HG03108 (cell line): ENCODE data around the gene CREB1.

Experiments
- ATAC-seq: cut with Tn5 transposase; IDR thresholded peaks from one replicate; pipeline ENCODE4 v1.9.1; 2021; ENCODE audit warnings: moderate library complexity; ENCODE audit not compliant: unreplicated experiment

Gene CREB1

DNA sequence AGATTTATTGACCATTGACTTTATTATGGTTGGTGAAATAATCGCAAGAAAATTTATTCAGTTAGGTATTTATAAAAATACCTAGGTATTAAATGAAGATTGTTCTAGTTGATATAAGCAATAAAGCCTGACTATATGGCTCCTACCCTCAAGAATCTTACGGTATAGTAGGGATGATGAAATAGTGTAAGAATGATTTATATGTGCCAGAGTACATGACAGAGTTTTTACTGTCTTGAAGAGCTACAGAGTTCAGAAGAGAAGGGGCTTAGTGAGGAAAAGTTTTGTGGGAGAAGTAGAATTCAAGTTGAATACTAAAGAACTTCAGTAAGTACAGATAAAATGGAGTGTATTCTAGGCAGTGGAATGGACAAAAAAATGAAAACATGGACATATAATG lies 9.7 kb downstream of the CREB1 start:
- ATAC-seq, result no peak

DNA sequence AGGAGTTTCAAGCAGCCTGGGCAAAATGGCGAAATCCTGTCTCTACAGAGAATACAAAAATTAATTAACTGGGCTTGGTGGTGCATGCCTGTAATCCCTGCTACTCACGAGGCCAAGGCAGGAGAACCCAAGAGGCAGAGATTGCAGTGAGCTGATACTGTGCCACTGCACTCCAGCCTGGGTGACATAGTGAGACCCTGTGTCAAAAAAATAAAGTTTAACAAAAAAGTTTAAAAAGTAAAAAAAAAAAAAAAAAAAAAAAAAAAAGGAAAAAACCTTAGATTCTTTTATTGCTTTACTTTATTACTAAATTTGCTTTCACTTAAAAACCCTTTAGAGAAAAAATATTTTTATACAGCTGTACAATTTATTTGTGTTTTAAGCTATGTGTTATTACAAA lies 10.7 kb downstream of the CREB1 start:
- no peak for ATAC-seq

DNA sequence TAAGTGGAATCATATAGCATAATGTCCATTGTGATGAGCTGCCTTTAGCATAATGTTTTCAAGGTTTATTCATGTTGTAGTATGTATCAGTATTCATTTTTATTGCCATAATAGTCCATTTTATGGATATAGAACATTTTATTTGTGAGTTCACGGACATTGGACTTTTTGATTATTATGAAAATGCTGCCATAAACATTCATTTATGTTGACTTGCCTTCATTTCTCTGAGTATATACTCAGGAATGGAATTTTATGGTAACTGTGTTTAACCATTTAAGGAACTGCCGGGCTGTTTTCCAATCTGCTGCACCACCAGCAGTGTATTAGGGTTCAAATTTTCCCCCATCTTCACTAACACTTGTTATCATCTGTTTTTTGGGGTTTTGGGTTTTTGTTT lies 12.2 kb downstream of the CREB1 start:
- no peak for ATAC-seq

DNA sequence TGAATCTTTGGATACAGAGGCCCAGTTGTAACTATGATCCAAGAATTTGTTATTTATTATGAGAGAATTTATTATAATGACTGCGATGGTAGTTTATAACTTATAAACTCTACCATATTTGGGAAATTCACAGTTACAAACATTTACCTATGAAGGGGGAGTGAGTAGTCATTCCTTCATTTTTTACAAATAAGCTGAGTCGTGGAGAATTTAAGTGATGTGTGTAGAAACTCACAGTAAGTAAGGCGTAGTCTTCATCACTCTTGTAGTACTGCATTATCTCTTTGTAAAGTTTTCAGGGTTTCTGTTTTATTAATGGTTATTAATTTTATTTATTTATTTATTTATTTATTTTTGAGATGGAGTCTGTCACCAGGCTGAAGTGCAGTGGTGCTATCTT lies 13.5 kb downstream of the CREB1 start:
- no peak for ATAC-seq

DNA sequence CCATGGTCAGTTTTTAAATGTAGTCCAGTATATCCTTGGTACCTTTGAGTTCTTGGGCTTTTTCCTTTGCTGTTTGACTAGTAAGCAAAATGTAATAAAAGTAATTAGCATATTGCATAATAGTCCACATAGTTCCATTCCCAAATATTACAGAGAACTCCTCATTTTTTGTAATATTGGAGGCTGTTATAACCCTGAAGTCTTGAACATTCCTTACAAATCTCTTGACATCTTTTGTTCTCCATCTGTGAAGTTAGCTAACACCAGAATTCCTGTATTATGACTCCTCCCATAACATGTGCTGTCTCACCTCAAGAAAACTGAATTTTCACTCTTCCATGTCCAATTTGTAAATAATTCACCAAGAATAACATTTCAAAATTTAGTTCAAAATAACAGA lies 17.1 kb downstream of the CREB1 start:
- ATAC-seq, result no peak

DNA sequence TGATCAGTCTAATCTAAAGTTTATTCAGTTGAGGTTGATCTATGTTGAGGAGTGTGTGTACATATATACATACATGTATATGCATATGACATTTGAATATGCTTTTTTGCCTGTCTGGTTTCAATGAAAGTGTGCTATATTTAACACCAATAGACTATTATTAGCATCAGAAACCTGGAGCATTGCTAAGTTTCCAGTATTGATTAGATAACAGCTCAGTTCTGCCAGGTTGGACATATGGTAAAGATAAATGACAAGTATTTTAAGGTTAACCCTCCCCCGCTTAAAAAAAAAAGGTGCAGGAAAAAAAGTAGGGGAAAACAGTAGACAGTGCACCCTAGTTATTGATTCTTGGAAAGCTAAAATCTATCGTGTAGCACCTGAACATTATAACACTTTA lies 19.4 kb downstream of the CREB1 start:
- ATAC-seq, result no peak

DNA sequence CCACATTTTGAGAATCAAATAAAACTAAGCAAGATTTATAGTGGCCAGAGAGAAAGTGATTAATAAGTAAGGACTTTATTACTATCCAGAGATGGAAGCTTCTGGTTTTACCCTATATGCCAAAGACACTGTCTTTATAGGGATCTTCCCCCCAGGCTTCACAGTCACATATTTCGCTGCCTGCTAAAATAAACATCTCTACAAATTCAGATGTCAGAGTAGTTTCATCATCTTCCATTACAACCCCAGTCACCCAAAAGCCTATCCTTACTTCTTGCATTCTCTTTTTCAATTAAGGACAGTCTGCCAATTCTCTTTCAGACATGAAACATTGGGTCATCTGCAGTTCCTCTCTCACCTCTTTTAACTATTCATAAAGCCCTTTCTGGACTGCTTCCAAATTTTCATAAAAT lies 28.3 kb downstream of the CREB1 start:
- ATAC-seq, result no peak

DNA sequence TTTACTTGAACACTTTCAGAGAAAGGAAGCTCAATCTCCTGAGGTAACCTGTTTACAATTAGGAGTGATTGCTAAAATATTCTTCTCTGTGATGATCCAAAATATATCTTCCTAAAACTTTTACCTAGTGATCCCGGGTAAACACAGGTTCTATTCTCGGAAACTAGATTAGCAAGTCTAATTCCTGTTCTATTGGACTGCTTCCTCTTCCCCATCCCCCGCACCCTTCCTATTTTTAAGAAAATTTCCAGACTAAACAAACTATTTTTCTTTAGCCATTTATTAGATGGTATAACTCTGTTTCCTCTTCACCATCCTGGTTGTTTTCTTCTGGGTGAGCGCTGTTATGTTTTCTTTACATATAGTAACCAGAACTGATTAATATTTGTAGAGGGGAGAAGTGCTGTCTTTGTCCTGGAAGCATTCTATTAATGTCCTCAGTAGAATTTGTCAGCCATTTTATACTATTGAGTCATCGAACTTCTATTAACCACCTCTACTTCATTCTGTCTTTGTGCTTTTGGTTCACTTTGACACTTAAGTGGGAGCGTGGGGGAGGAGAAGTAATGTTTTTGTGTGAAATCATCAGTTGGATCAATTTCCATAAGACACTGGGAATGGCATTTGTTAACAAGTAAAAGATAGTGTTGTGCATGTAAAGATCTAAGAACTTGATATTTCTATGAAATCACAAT lies 31.8 kb downstream of the CREB1 start:
- ATAC-seq, result no peak

DNA sequence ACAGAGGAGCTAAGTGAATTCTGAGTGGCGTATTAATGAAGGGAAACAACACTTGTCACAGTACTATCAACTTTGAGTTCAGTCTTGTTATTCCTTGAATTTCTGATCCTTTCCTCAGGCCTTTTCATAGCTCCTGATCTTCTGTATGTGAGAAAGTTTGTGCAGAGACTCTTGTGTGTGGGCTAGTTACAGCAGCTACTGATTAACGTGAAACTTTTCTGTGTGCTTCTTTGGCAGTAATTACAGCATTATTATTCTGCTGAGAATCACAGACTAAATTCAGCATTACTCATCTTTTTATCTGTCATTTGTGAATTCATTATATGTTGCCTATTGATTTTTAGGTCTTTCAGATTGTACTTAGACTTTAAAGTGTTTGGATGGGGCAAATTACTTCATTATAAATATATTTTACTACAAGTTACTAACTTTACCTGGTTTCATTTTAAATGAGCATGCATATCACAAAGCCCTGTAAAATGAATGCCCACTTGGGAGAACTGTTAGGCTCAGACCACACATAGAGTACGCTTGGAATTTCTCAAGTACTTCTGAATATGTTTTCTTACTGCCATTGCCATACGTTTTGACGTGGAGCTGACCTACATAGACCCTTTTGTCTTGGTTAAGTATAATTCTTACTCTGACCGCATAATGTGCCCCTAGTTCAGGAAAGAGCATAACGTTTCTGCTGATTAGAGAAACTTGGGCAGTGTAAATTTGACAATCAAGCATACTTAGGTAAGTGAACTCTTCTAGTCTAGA lies 36.2 kb downstream of the CREB1 start:
- no peak for ATAC-seq

DNA sequence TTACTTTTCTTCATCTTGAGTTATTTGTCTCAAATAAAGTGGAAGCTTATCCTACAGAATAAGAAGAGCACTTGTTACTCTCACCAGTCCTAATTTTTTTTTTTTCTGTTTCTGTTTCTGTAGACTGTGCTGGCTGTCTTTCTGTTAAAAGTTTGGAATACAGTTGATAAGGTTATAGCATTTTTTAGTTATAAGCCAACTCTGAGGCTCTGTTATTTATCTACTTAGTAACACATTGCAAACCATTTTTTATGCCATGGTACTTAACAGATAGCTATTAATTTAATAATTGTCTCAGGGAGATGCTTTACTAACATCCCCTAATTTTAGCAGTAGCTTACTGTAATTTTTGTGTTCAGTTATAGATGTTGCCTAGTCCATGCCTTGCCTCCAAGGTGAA lies 37.9 kb downstream of the CREB1 start:
- ATAC-seq, result no peak

DNA sequence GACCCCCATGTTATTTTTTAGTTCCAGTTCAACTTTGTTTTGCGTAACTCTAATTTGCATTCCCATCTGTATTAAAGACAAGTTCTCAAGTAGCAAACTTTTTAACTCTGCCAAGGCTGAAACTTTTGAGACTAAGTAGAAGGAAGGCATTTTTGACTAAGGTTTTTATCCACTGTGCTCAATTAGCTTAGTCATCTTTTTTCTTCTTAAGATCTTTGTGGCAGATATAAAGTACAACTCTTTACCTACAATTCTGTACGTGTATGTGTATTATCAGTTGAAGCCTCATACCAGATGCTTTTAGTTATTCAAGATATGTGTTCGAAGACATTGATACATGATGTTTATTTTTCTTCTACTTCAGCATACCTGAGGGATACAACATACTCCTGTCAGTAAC lies 41.6 kb downstream of the CREB1 start:
- no peak for ATAC-seq

DNA sequence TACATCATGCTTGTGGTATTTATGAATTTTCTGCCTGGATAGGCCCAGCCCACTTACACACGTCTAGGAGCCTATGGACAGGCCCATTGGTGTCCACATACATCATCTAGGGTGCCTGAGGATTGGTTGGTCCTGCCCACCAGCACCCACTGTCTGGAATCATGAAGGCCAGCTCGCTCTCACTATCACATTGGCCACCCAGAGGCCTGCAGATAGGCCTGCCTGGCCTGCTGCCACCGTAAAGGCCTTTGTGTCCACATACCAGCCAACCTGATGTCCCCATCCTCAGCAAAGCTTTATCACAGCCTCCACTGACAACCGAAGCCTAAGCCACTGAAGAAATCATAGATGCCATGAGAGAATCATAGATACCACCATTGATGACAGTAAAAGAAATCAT lies 55.2 kb downstream of the CREB1 start:
- no peak for ATAC-seq

DNA sequence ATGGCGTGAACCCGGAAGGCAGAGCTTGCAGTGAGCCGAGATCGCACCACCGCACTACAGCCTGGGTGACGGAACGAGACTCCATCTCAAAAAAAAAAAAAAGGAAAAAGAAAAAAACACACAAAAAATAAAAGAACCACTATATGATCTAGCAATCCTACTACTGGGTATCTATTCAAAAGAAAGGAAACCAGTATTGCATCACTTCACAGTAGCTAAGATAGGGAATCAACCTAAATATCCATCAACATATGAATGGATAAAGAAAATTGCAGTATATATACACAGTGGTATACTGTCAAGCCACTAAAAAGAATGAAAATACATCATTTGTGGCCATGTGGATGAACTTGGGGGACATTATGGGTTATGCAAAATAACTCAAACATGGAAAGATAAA lies 57.5 kb downstream of the CREB1 start:
- ATAC-seq, result no peak

DNA sequence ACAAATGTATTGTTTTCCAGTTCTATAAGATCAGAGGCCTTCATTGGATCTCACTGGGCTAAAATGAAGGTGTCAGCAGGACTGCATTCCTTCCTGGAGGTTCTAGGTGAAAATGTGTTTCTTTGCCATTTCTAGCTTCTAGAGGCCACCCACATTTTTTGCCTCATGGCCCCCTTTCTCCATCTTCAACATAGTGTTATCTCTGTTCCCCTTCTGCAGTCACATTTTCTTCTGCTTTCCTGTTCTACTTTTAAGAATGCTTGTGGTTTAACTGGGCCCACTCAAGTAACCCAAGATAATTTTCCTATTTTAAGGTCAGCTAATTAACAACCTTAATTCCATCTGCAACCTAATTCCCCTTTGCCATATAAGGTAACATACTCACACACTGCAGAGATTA lies 59.4 kb downstream of the CREB1 start:
- ATAC-seq, result no peak

DNA sequence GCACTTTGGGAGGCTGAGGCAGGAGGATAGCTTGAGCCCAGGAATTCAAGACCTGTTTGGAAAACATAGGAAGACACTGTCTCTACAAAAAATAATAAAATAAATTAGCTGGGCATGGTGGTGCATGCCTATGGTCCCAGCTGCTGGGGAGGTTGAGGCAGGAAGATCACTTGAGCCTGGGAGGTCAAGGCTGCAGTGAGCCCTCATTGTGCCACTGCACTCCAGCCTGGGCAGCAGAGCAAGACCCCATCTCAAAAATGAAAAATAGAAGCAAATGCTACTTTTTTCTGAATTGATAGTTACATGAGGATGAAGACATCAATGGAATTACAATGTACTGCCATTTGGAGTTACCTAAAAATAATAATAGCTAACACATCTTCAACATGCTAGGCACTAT lies 63.5 kb downstream of the CREB1 start:
- ATAC-seq, result no peak

DNA sequence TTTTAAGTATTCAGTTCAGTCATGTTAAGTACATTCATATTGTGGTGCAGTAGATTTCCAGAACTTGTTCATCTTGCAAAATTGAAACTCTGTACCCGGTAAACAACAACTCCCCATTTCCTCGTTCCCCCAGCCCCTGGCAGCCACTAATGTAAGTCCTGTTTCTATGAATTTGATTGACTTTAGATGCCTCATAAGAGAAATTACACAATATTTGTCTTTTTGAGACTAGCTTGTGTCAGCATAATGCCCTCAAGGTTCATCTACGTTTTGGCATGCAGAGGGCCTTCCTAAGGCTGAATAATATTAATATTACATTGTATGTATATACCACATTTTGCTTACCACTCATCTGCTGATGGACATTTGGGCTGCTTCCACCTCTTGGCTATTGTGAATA lies 64.5 kb downstream of the CREB1 start:
- ATAC-seq, result no peak

DNA sequence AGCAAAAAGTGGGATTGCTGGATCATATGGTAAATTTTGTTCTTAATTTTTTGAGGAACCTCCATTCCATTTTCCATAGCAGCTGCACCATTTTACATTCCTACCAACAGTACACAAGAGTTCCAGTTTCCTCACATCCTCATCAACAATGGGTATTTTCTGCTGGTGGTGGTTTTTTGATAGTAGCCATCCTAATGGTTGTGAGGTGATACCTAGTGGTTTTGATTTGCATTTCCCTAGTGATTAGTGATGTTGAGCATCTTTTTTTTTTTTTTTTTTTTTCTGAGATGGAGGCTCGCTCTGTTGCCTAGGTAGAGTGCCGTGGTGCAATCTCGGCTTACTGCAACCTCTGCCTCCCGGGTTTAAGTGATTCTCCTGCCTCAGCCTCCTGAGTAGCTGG lies 65.0 kb downstream of the CREB1 start:
- no peak for ATAC-seq

DNA sequence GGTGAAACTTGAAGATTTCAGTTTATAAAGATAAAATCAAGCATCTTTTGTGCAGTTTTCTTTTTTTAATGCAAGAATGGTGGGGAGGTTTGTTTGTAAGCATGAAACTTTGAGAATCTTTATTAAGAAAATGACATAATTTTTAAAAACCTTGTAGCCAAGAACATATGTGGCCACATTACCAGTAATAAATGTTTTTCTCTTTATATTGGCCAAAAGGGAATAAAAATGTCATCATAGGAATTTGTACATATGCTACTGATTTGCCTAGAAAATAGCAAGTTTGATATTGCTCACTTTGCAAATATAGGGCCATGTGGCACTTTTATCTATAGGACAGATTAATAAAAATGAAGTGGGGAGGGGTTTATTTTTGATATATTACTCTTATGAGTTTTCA lies 69.9 kb downstream of the CREB1 start:
- no peak for ATAC-seq

DNA sequence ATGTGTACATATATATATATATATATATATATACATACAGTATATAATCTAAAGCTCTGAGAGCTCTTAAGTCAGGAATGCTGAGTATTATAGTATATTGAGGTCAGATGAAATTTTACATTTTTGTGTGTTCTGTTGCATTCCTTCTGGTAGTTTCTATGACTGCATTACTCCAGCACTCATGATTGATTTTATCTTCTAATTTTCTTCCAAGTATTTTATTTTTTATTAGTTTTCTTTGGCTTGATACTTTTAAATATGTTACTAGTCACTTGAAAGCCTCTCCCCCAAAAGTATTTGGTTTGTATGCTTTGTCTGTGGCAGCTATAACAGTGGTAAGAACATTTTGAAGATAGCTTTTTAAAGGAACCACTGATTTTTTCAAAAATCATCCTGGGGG lies 70.5 kb downstream of the CREB1 start:
- ATAC-seq, result no peak

DNA sequence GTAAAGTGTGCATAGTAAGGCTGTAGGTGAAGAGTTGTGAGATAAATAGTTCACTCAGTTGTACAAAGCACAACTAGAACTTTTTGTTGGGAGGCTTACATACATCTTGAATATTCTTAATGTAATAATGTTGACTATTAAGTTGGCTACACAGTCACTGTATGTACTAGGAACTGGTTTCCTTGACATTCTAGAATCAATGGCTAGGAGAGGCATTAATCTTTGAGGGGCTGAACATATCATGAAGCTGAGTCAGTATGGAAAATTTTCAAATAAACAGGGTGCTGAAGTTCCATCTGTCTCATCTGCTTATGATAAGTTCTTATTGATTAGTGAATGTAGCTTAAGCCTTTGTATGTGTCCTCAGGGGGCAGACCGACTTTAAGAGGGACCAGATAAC lies 72.0 kb downstream of the CREB1 start:
- no peak for ATAC-seq

DNA sequence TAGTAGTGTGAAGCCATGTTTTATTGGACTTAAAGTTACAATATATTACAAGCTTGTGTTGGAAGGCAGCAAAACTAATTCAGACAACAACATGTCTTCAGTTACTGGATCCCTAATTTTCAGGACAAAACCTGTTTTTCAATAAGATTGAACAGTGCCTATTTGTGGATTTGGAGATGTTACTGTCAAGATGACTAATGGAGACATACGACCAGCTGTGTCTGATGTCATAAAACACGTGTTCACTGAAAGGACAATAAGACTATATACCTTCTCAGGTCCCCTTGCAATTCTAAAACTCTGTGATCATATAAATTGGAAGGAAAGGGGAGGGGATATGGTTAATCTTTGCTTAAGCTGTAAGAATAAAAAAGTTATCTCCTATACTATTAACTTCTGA lies 73.7 kb downstream of the CREB1 start:
- ATAC-seq, result no peak

DNA sequence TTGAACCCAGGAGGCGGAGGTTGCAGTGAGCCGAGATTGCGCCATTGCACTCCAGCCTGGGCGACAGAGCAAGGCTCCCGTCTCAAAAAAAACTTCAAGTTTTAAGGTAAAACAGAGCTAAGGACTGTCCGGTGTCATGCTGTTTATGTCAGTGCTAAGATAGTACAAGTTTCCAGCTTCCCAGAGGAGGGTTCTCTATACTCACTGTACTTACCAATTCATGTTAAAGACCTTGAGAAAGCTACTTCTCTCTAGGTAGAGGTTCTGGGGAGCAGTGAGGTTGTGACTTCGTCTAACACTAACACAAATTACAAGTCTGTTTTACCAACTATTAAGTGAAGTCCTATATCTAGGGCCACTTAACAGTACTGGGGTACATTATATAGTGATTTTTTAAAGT lies 76.6 kb downstream of the CREB1 start:
- ATAC-seq, result no peak

DNA sequence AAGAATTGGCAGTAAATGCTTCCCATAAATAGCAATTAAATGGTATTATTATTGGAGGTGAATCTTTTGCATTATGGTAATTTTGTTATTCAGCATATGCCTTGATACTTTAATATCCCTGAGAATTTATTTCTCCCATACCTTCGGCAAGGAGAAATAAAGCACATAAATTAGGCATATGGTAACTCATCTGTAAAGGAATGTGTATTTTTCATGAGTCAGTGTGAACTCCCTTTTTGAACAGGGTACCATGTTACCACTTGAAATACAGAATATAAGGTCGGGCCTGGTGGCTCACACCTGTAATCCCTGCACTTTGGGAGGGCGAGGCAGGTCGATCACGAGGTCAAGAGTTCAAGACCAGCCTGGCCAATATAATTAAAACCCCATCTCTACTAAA lies 77.1 kb downstream of the CREB1 start:
- no peak for ATAC-seq
